ENCODE measurements around the gene VGLL4.
"Not testable (repeated sequence)": the region's sequence is repeated elsewhere in the genome, so short reads cannot be mapped to it uniquely, and the experiment has no call there.

The VGLL4 gene

DNA sequence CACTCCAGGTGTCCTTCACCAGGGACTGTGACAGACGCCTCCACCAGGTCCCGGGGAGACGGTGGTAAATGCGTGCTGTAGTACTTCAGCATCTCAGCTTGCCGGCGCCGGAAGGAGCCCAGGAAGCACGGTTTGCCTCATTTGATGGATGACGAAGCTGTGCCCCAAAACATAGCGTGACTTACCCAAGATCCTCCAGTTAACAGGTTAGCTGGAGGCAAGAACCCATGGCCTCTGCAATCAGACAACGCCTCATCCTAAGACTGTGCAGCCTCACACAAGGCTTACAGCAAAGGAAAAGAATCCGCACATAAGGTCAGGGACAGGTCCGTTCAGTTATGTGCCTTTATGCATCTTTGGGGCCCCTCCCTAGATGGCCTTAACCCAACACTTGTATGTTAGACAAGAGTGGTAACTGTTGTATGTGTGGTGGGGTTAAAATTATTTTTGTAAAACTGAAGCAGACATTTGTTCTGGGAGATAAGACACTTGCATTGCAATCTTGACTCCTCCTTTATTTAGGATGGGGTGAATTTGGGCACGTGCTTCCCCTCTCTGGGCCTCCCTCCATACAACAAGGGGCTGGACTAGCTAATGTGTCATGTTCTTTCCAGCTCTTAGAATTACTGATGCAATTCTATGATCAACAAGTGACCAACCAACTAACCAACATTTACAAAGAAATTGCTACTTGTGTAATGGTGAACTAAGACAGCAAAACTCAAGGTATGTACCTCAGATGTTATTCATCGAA lies 39.4 kb downstream of the VGLL4 start:
- DNase-seq = no peak

DNA sequence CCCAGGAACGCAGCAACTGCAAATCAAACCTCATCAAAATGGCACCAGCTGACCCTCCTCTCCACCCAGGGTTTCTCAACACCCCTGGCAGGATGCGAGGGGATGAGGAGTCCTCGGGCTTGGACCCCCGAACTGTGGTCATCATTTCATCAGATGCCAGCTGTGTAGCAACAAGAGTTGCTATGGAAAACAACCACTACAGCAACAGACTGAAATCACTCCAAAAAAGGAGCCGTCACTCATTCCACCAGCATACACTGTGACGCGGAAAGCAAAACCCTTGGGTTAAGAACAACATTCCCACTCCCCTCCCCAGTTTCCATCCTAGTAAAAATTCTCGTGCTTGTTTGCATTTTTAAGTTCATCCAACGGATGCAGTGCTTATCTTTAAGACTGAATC lies 40.1 kb downstream of the VGLL4 start:
- no peak for DNase-seq

DNA sequence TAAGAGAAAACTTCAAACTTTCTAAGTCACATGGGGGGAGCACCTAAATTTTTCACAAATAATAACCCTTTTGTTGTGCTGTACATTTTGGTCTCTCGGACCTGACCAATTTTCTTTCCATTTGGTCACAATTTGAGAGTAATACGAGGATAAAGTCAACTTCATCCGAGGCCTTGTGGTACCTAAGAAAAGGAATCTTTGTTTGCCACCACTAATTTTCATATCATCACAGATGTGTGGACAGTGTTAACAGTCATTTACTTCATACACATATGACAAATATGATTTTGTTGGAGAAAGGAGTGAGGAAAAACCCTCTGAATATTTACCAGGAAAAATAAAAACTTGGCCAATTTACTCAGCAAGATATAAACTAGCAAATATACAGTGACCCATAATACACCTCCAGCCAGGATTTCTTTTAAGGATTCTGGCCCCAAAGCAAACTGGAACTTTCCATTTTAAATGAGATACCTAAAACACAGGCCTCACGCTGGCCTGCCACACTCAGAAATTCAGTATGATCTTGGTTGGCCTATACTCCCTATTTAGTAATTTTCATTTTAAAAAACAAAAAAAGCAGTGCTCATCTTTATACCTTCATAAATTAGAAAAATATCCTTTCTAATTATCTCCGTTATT lies 40.7 kb downstream of the VGLL4 start:
- no peak for DNase-seq

DNA sequence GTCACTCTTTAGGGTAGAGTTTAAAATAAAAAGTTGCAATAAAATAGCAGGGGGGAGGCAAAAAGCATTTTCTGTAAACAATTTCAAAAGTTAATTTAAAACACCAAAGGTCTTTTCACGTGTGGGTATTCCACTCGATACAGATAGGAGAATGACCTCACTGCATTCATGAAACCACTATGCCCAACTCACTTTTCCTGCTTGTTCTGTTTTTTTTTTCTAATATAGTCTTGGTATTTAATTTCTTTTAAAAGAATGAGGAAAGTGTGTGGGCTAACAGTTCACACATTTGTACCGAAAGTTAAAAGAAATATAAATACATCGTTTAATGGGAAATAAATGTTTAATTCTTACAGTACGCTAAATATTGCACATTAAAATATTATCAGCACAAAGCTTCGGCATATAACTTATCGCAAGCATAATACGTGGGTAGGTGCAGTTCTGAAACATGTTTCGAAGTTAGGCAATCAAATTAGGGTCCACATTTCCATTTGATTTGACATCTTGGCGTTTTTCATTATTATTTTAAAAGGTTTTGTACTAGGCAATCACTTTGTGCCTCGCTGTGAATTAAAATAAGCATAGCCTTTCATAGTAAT lies 41.4 kb downstream of the VGLL4 start:
- DNase-seq = no peak

DNA sequence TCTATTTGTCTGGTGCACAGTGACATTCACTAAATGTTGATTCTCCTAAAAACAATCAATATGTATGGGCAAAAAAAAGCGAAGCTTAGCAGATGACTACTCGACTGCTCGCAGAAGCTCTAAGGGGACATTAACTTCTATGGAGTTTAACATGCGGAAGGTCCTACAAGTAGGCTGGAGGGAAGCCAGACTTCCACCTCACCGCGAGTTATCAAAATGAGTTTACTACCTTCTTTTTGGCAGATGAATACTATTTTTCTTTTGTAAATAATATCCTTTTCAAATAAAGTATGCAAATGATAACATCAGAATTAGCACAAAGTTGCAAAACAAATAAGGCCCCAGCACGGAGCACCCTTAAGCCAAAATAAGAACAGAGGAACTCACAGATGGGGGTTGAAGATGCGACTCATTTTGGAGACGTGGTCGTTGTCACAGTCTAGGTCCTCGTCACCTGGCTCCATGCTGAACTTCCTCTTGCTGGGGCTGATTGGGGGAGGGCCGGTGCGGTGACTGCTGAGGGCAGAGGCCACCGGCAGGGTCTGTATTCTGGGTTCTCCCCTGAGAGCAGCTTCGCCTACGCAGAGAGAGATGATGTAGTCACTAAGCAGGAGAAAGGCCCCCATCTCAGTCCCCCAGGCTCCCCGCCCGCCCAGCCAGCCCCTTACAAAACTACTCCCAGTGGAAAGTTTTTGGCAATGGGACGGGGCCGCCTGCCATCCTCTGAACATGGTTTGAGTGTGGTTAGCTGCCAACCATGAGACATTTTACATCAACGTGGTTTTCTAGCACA lies 42.1 kb downstream of the VGLL4 start:
- peak; percentile 71 for DNase-seq

DNA sequence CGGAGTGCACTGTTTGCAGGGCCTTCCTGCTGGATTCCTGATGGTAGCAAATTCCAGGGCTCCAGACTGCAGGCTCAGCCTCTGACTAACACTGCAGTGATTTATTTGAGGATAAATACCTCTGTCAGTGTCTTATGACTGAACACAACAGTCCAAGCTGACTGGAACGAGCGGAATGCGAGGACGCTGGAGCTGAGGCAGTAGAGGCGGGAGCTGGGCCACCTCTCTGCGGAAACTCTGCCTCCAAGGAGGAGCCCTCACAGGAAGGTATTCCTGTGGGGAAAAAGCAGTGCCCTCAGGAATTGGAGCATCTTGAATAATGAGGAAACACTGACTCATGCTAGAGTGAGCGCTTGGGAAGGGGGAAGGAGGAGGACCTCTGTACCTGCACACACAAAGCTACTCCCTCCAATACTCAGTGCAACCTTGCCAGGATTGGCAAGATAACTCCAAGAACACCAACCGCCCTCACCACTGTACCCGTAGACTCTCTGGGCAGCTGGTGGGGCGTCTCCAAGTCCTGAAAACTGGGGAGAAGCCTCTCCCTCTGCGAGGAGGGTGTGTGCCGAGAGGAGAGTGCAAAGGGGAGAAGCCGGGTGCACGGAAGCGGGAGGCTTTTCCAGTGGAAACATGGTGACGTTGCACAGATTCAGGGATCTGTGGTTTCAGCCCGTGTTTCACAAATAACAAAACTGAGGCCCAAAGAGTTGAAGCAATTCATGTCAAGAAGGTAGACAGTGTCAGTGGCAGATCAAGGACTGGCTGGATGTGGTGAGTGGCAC lies 43.0 kb downstream of the VGLL4 start:
- DNase-seq = no peak

DNA sequence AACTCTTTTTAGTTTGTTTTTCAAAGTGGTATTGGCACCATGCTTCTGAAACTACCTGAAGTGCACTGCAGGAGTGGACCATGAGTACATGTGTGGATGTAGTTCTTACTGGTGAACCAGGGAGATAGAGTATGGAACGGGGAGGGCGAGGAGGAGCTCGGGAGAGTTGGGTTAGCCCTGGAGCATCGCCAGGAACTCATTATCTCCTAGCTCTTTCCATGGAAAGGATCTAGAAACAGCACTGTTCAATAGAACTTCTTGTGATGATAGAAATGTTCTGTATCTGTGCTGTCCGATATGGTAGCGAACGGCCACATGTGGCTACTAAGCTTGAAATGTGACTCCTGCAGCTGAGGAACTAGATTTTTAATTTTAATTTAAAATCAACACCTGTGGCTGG lies 47.3 kb downstream of the VGLL4 start:
- DNase-seq = no peak

DNA sequence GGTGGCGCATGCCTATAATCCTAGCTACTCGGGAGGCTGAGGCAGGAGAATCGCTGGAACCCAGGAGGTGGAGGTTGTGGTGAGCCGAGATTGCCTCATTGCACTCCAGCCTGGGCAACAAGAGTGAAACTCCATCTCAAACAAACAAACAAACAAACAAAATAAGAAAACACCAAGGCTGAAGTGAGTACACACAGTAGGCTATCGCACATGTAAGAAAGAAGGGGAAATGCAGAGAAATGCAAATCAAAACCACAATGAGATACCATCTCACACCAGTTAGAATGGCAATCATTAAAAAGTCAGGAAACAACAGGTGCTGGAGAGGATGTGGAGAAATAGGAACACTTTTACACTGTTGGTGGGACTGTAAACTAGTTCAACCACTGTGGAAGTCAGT lies 48.7 kb downstream of the VGLL4 start:
- not testable (repeated sequence) for DNase-seq

DNA sequence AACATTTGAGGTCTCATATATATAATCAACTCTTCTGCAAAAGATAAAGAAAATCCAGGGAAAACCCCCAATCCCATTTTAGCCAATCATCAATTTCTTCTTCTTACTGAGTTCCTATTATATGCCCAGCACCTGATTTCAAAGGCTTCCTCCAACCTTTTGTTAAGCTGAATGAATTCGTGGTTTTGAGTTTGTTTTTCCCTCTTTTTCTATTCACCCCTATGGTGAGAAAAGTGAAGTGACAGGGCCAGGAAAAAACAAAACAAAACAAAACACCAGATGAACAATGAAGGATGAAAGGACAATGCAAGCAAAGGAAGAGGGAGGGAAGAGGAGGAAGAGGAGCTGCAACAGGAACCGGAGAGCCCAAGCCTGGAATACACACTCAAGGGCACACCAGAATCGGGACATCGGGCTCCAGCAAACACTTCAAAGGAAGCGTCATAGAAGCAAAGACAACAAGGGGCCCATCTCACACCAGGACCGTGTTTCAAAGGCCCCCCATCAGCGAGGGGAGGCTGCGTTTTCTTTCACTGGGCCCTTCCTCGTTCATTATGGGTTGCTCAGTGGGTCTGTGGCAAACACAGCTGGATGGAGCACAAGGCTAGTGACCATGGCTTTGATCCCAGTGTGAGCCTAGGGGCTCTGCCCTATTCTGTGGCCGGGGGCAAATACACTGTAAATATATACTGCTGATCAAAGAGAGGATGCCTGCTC lies 50.2 kb downstream of the VGLL4 start:
- DNase-seq = no peak

DNA sequence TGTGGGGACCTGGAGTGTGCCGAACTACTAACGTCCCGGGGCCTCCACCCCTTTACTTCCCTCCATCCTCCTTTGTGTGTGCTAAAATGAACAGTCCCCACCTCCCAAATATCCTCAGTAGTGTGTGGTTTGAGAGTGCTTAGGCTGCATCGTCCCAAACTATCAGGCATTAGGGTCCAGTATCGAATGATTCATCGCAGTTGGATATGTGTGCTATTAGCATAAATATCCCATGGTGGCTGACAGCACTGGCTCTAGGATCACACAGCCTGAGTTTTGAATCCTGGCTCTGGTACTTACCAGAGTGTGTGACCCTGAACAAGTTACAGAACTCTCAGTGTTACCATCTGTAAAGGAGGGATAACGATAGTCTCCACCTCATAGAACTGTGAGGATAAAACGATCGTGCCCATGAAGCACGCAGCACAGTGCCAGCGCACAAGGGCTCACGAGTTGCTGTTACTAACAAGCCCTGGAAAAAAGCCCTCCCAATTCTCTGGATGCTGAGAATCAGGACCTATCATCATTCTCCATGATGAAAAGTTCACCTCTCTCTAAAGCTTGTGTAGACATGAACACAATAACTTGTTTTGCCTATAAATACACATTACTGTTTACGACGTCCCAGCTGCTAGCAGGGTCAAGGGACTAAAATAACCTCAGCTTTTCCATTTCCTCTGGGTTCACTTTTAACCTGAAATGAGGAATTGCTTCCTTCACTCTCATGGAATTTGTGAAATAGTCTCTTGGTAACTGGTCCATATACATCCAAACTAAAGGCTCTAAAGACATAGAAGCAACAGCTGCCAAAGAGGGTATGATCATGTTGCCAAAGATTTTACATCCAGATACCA lies 51.0 kb downstream of the VGLL4 start:
- no peak for DNase-seq

DNA sequence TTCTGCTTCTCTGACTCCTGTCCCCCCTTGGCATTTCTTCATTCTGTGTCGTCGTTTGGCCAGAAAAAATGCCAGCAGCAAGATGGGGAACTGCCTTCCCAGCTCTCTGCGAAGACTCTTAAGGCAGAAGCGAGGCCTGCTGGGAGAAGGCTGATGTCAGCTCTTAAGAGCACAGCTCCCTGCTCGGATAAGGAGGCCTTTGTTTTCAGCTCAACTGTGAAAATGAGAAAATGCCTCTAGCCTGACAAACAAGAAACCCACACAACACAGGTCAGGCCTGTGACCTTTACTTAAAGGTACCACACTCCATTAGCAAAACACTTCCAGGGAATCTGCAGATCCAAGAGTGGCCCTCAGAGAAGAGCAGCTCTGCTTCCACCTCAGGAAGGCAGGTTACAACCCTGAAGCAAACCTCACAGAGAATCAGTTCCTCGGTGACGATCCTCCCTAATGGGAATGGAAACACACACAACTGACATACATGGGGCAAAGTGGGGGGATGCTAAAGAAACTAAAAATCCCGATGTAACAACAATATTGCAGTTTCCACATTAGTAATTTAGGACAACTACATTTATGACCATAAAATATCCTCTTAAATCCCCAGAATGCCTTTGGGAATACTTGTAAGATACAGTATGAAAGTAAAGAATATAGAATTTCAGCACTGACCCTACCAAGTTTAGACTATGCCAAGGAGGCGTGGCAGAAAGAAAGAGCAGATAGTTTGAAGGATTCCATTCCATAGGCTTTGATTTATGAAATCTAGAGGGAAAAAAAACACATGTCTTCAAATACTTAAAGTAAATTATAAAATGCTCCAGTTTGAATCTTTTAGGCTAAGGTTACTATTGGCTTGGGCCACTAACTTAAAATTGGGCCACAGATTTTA lies 52.1 kb downstream of the VGLL4 start:
- DNase-seq = no peak

DNA sequence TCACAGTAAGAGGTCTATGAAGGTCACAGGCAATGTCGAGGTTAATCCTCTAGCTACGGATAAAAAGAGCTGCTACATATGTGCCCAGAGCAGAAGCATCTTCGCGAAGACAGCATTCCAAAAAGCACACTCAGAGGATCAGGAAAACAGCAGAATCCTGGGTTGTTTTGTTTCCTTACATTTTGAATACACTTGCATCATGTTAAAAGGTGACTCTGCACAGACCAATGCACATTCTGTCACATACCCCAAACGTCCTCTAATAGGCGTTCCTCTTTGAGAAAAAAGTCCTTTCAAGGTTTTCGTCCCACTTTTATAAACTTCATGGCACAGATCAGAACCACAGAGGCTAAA lies 52.7 kb downstream of the VGLL4 start:
- no peak for DNase-seq

DNA sequence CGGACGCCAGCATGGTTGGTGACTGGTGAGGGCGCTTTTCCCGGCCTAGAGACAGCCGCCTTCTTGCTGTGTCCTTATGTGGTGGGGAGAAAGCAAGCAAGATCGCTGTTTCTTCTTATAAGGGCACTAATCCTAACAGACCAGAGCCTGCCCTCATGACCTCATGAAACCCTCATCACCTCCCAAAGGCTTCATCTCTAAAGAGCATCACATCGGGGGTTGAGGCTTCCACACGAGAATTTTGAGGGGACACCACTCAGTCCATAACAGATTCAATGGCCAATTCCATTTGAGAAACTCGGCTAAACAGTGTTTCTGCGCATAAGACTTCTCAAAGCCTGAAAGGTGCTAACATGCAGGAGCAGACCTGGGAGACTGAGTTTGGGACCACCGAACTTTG lies 54.0 kb downstream of the VGLL4 start:
- DNase-seq = no peak

DNA sequence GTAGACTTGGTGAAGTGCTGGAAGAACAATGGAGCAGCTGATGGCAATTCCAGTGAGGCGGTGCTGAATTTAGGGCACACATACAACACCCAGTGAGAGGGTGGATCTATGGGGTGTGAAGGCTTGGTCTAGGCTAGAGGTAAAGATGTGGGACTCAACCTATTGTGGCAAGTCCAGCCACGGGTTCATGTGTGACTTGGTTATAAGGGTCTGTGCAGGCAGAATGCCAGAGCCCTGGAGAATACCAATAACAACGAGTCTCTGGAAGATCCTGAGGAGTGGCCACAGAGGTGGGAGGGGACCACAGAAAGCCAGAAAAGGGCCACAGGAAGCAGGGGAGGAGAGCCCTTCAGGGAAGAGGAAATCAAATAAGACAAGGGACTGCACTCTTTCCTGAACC lies 55.0 kb downstream of the VGLL4 start:
- DNase-seq = no peak

DNA sequence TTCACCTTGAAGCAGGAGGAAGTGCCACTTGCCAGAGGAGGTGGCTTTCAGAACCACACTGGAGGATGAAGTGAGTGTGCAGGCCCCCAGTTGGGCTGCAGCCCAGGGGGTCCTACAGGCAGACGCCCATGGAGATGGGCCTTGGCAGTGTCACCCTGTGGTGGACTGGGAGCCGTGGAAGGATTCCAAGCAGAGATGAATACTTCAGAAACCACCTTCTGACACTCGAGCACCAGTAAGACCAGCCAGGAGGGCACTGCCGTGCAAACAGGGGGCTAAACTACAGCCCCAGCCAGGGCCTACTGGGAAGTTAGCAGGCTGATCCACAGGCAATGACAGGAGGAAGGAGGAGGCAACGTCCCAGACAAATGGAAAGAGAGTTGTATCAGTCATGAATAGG lies 55.4 kb downstream of the VGLL4 start:
- DNase-seq = no peak

DNA sequence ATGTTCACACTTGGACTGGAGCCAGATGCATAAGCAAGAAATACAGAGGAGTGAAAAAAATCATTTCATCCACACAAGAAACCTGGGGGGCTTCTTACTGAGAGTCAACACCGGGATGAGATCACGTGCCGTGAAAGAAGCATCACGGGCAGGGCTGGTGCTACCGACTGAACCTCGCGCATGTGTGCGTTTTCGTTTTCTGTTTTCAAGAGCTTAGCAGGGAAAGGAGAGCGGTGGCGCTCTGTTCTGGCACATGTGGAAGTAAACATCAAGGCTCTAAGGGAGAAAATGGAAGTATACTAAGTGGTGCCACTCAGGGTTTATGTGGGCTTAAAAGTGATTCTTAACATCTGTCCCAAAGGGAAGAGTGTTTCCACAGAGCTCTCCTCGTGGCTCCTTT lies 55.9 kb downstream of the VGLL4 start:
- no peak for DNase-seq

DNA sequence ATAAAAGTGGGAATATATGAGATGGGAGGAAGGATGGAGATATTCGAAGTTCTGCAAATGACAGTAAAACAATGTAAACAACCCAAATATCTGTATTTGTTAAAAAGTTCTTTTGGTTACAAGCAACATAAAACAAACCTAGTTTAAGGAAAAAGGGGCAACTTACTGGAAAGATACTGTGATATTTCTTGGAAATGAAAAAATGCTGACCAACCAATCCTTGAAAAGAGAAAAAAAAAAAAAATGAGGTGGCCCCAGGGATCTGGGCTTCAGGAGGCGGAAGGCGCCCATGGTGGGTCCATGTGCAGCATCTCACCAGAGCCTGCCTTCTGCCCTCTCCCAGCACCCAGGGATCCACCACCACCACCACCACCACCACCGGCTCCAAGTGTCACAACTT lies 59.1 kb downstream of the VGLL4 start:
- no peak for DNase-seq

DNA sequence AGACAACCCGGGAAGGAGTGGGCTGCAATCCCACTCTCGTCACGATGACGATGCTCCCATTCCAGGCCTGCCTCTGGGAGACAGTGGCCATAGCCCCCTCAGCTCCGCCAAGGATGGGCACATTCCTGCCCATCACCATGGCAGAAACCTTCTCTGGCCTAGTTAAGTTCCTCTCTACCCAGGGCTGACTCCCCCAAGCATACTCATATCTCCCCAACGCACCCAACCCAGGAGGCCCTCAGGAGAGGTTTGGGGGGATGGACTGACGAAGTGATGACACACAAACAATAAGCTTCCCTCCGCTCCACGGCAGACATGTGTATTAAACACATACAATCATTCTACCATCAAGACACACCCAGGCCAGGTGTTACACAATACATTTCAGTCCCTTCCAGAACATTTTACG lies 60.1 kb downstream of the VGLL4 start:
- no peak for DNase-seq

DNA sequence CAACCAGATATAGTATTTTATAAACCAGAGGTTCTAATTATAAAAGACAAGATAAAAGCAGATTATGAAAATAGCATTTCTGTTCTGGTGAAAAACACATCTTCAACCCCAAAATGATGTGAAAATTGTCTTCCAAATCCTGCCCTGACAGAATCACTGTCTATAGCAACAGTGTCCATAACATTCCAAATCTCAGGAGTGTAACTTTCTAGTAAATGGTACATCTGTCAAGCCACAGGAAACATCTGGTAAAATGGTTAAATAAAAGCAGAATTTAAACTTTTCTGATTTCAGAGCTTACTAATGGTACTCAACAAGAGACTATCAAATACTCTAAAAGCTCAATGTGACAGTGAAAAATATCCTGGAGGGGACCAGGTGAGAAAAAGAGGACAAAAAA lies 60.5 kb downstream of the VGLL4 start:
- no peak for DNase-seq

Measured in stimulated activated CD8-positive, alpha-beta memory T cell treated with anti-CD3 and anti-CD28 coated beads, Interleukin-4, amount 100 ng/mL, for 48 hours (primary cell).